HEK293T (cell line): Measurements from ENCODE around the gene GCSH.
A peak's percentile ranks its signal among the peaks of the same experiment; 100 is the strongest.

Experiments
- CTCF ChIA-PET: fragments of 350-600 bp; formaldehyde crosslinking; extraction: SDS; loops from one replicate; lab custom pipeline; 2021; ENCODE audit warnings: antibody characterized with exemption, inconsistent platforms; lab: Yijun Ruan, JAX
- POLR2A ChIA-PET: fragments of 350-600 bp; formaldehyde crosslinking; extraction: SDS; loops from one replicate; lab custom pipeline; 2020; ENCODE audit warnings: antibody characterized with exemption, inconsistent platforms; lab: Yijun Ruan, JAX
- DNase-seq: peaks from one replicate; pipeline ENCODE4 v3.0.0; 2012; ENCODE audit warnings: mixed read lengths; ENCODE audit errors: extremely low spot score
- ARNT ChIP-seq: fragments of 450-650 bp; IDR thresholded peaks from 2 replicates; pipeline ENCODE4 v1.6.1; 2017; ENCODE audit warnings: mild to moderate bottlenecking
- BHLHE40 ChIP-seq: fragments of 450-650 bp; IDR thresholded peaks from 2 replicates; pipeline ENCODE4 v1.6.1; 2016; ENCODE audit warnings: mild to moderate bottlenecking, moderate library complexity, borderline replicate concordance
- CTBP1 ChIP-seq: fragments of 450-650 bp; IDR thresholded peaks from 2 replicates; pipeline ENCODE4 v1.6.1; 2016; ENCODE audit warnings: borderline replicate concordance
- ELF4 ChIP-seq: fragments of 450-650 bp; IDR thresholded peaks from 2 replicates; pipeline ENCODE4 v1.6.1; 2017; ENCODE audit warnings: antibody characterized with exemption
- FOXA1 ChIP-seq: fragments of 450-650 bp; IDR thresholded peaks from 2 replicates; pipeline ENCODE4 v1.6.1; 2016; ENCODE audit warnings: mild to moderate bottlenecking
- FOXK2 ChIP-seq: fragments of 450-650 bp; IDR thresholded peaks from 2 replicates; pipeline ENCODE4 v1.6.1; 2016; ENCODE audit warnings: mild to moderate bottlenecking
- FOXM1 ChIP-seq: fragments of 450-650 bp; IDR thresholded peaks from 2 replicates; pipeline ENCODE4 v1.6.1; 2017; ENCODE audit warnings: mild to moderate bottlenecking, borderline replicate concordance
- HDGF ChIP-seq: fragments of 450-650 bp; IDR thresholded peaks from 2 replicates; pipeline ENCODE4 v1.6.1; 2017; ENCODE audit warnings: antibody characterized with exemption, borderline replicate concordance
- L3MBTL2 ChIP-seq: fragments of 450-650 bp; conservative IDR thresholded peaks from 2 replicates; pipeline ENCODE4 v1.6.1; 2016; ENCODE audit warnings: mild to moderate bottlenecking
- LEF1 ChIP-seq: fragments of 450-650 bp; IDR thresholded peaks from 2 replicates; pipeline ENCODE4 v1.6.1; 2017; ENCODE audit warnings: mild to moderate bottlenecking, borderline replicate concordance
- NFRKB ChIP-seq: fragments of 450-650 bp; IDR thresholded peaks from 2 replicates; pipeline ENCODE4 v1.6.1; 2016; ENCODE audit warnings: mild to moderate bottlenecking, moderate library complexity
- SP1 ChIP-seq: fragments of 450-650 bp; IDR thresholded peaks from 2 replicates; pipeline ENCODE4 v1.6.1; 2017
- SUZ12 ChIP-seq: fragments of 450-650 bp; IDR thresholded peaks from 2 replicates; pipeline ENCODE4 v1.6.1; 2016; ENCODE audit warnings: mild to moderate bottlenecking
- TARDBP ChIP-seq: fragments of 450-650 bp; IDR thresholded peaks from 2 replicates; pipeline ENCODE4 v1.6.1; 2016
- ZNF384 ChIP-seq: fragments of 450-650 bp; IDR thresholded peaks from 2 replicates; pipeline ENCODE4 v1.6.1; 2016
- TF ChIP-seq, protein P1 (sequence below): fragments of 450-650 bp; IDR thresholded peaks from 2 replicates; pipeline ENCODE4 v1.6.1; 2016

The GCSH gene

GRCh38 chr16:81095953-81096714, at the start of gene GCSH:
GCSH (minus strand) TSS chr16:81096395; CDS start chr16:81096278, 117 bp downstream.
- ChIA-PET CTCF (no interaction called here), POLR2A (no interaction called here)
- peak; percentile 97 for DNase-seq
- TF ChIP-seq FOXM1 = no peak
- peak; percentile 54; the same call in 1 of the 2 replicates for TF ChIP-seq LEF1
- peak; percentile 51; the same call in 1 of the 2 replicates for TF ChIP-seq L3MBTL2

- ChIA-PET CTCF (no interaction called here), POLR2A (no interaction called here)
- TF ChIP-seq FOXA1 (no peak), NFRKB (no peak)
- no peak for DNase-seq
Measured at GRCh38 chr16:81143921-81144471, 47.8 kb upstream of the GCSH start.

DNA sequence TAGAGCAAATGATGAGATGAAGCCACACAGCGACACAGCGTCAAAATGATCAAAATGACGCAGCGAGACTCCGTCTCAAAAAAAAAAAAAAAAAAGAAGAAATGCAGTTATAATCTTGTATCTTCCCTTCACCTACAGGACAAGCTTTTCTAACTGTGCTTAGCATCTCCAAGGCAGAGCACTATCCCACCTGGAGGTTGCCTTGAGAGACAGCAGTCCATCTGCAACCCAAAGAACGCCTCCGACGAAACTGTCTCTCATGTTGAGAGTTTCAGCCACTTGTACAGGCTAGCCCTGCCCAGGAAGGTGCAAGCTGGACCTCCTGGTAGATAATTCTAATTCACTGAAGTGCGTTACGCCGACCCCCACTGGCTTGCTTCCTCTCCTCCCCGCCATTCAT, 46.7 kb upstream of the GCSH start:
- no peak for DNase-seq
- no peak for TF ChIP-seq NFRKB
- TF ChIP-seq BHLHE40 = no peak
- TF ChIP-seq SUZ12 = no peak
- ChIA-PET CTCF (interaction anchor here (0.7 kb wide), 1 partner anchor 68 kb away, joined by 3 read pairs; no protein-coding TSS in a partner anchor), POLR2A (no interaction called here)

DNA sequence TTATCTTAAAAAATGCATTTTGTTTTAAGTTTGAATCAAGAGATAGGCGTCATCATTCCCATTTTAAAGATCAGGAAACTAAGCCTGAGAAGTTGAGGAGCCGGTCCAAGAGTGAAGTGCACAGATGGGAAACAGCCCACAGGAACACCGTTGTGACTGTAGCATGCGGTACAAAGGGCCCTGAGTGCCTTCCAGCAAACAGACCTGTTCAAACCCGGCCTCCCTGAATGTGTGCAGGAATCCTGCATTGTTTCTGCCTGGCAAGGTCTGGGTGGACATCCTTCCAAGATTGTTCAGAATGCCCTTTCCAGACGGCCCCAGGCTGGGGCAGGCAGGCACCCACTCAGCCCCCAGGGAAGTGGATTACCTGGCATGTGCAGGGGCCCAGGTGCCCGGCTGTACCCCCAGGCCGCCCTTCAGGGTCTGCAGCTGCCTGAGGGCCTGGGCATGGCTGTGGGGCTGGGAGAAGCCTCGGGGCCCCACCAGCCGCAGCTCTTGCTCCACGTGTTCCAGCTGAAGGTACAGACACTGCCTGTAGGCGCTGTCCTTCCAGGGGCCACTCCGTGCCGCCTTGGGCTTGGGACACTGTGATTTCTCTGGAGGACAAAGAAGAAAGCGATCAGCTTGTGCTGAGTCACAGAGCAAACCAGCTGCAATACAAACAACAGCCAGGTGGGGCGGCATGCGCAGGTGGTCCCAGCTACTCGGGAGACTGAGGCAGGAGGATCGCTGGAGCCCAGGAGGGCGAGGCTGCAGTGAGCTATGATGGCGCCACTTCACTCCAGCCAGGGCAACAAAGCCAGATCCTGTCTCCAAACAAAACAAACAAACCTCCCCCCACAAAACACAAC, 45.0 kb upstream of the GCSH start:
- TF ChIP-seq NFRKB (no peak), FOXM1 (no peak), CTBP1 (no peak), BHLHE40 (no peak), ELF4 (no peak), FOXA1 (no peak), ZNF384 (no peak), FOXK2 (no peak), LEF1 (no peak), L3MBTL2 (no peak), SP1 (no peak), ARNT (no peak), HDGF (no peak), TARDBP (no peak), SUZ12 (no peak)
- TF ChIP-seq, protein P1, sequence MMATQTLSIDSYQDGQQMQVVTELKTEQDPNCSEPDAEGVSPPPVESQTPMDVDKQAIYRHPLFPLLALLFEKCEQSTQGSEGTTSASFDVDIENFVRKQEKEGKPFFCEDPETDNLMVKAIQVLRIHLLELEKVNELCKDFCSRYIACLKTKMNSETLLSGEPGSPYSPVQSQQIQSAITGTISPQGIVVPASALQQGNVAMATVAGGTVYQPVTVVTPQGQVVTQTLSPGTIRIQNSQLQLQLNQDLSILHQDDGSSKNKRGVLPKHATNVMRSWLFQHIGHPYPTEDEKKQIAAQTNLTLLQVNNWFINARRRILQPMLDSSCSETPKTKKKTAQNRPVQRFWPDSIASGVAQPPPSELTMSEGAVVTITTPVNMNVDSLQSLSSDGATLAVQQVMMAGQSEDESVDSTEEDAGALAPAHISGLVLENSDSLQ = no peak
- DNase-seq = peak; percentile 35
- CTCF ChIA-PET = interaction anchor here (0.6 to 1.8 kb wide), 5 partner anchors 10 to 66 kb away, joined by 3 to 6 read pairs (median 3); no protein-coding TSS in a partner anchor
- POLR2A ChIA-PET = no interaction called here

DNA sequence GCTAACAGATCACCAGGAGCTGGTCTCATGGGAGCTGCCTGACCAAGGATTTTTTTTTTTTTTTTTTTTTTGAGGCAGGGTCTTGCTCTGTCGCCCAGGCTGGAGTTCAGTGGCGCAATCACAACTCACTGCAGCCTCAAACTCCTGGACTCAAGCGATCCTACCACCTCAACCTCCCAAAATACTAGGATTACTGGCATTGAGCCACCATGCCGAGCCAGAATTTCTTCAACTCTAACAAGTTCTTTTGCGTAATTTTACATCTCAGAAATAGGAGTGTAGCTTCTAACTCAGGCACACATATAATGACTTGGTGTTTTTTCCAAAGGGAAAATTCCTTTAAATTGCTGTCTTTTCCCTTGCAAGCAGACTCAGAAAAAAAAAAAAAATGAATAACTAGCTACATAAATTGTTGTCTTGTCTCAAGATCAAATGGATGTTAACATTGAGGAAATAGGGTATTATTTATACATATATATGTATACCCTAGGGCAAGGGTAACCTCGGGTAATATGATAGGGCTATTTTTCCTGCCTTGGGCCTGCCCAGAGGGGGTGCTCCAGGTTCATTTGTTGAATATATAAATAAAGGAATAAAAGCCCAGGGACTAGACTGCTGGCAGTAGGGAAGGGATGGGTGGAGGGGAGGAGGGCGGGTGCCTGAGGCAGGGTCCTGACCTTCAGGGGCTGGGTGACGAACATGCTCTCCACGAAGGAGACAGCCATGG, 42.8 kb upstream of the GCSH start:
- CTCF ChIA-PET = interaction anchor here (0.6 to 1.6 kb wide), 2 partner anchors 31 to 161 kb away, joined by 3 read pairs; no protein-coding TSS in a partner anchor
- TF ChIP-seq L3MBTL2 = no peak
- no peak for TF ChIP-seq SUZ12
- TF ChIP-seq FOXK2 = no peak
- TF ChIP-seq ZNF384 = no peak
- TF ChIP-seq BHLHE40 = no peak
- no peak for TF ChIP-seq ARNT
- TF ChIP-seq SP1 = no peak
- TF ChIP-seq FOXA1 = no peak
- TF ChIP-seq, protein P1 = no peak
- TF ChIP-seq LEF1 = no peak
- TF ChIP-seq TARDBP = no peak
- TF ChIP-seq CTBP1 = no peak
- TF ChIP-seq ELF4 = no peak
- TF ChIP-seq FOXM1 = no peak
- no peak for TF ChIP-seq NFRKB
- TF ChIP-seq HDGF = no peak
- POLR2A ChIA-PET = no interaction called here
- no peak for DNase-seq

GRCh38 chr16:81137754-81138153, 41.6 kb upstream of the GCSH start:
- ChIA-PET CTCF (interaction anchor here (1.6 kb wide), 1 partner anchor 30 kb away, joined by 3 read pairs; no protein-coding TSS in a partner anchor), POLR2A (no interaction called here)
- no peak for DNase-seq
- TF ChIP-seq ARNT = no peak
- TF ChIP-seq SUZ12 = no peak
- TF ChIP-seq L3MBTL2 = no peak
- TF ChIP-seq FOXK2 = no peak
- TF ChIP-seq FOXA1 = no peak
- no peak for TF ChIP-seq SP1
- no peak for TF ChIP-seq HDGF
- TF ChIP-seq BHLHE40 = no peak
- TF ChIP-seq CTBP1 = no peak
- TF ChIP-seq TARDBP = no peak
- no peak for TF ChIP-seq LEF1
- TF ChIP-seq NFRKB = no peak
- TF ChIP-seq, protein P1 = no peak
